SK-N-SH treated with all-trans-retinoic acid at 6 μM for 48 hours (cell line): Measurements from ENCODE around the gene TNFAIP8.

Experiments used
- ARNTL ChIP-seq: fragments of 450-650 bp; formaldehyde crosslinking; IDR thresholded peaks from 2 replicates; pipeline ENCODE4 v1.5.0; 2020; ENCODE audit warnings: low read depth, mild to moderate bottlenecking, moderate library complexity, borderline replicate concordance
- RARB ChIP-seq: fragments of 250-450 bp; sonication (Bioruptor Pico); IDR thresholded peaks from 2 replicates; pipeline ENCODE4 v1.8.0; 2021; ENCODE audit warnings: mild to moderate bottlenecking, moderate library complexity
- TOX ChIP-seq: fragments of 250-450 bp; sonication (Bioruptor Pico); IDR thresholded peaks from 2 replicates; pipeline ENCODE4 v1.8.0; 2021; ENCODE audit warnings: mild to moderate bottlenecking, moderate library complexity, borderline replicate concordance
- ZC3H10 ChIP-seq: fragments of 250-450 bp; sonication (Bioruptor Pico); IDR thresholded peaks from 2 replicates; pipeline ENCODE4 v1.5.1; 2021; ENCODE audit warnings: mild to moderate bottlenecking, moderate library complexity
- ZNF565 ChIP-seq: fragments of 450-650 bp; formaldehyde crosslinking; conservative IDR thresholded peaks from 2 replicates; pipeline ENCODE4 v1.5.0; 2020; ENCODE audit warnings: low read depth, mild to moderate bottlenecking, moderate library complexity
- ZNF8 ChIP-seq: fragments of 450-650 bp; formaldehyde crosslinking; IDR thresholded peaks from 2 replicates; pipeline ENCODE4 v1.5.0; 2020; ENCODE audit warnings: mild to moderate bottlenecking, moderate library complexity
- TF ChIP-seq, protein P1 (sequence below): fragments of 250-450 bp; sonication (Bioruptor Pico); IDR thresholded peaks from 2 replicates; pipeline ENCODE4 v1.8.0; 2020; ENCODE audit warnings: mild to moderate bottlenecking, moderate library complexity, borderline replicate concordance

DNA sequence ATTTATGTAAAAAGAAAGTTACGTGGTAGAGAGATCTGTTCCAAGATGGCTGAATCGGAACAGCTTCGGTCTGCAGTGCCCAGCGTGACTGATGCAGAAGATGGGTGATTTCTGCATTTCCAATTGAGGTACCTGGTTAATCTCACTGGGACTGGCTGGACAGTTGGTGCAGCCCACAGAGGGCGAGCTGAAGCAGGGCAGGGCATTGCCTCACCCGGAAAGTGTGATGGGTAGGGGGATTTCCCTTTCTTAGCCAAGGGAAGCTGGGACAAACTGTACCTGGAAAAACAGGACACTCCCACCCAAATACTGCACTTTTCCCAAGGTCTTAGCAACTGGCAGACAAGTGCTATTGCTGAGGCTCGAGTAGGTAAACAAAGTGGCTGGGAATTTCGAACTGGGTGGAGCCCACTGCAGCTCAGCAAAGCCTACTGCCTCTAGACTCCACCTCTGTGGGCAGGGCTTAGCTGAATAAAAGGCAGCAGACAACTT is 83.4 kb downstream of the TNFAIP8 start:
- TF ChIP-seq ZNF565, result no peak
- TF ChIP-seq TOX (CRISPR knock-in tag), result no peak
- TF ChIP-seq, protein P1, sequence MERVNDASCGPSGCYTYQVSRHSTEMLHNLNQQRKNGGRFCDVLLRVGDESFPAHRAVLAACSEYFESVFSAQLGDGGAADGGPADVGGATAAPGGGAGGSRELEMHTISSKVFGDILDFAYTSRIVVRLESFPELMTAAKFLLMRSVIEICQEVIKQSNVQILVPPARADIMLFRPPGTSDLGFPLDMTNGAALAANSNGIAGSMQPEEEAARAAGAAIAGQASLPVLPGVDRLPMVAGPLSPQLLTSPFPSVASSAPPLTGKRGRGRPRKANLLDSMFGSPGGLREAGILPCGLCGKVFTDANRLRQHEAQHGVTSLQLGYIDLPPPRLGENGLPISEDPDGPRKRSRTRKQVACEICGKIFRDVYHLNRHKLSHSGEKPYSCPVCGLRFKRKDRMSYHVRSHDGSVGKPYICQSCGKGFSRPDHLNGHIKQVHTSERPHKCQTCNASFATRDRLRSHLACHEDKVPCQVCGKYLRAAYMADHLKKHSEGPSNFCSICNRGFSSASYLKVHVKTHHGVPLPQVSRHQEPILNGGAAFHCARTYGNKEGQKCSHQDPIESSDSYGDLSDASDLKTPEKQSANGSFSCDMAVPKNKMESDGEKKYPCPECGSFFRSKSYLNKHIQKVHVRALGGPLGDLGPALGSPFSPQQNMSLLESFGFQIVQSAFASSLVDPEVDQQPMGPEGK (CRISPR knock-in tag), result no peak
- TF ChIP-seq ZNF8 (CRISPR knock-in tag), result no peak
- no peak for TF ChIP-seq ARNTL (CRISPR knock-in tag)
- TF ChIP-seq ZC3H10 (CRISPR knock-in tag), result no peak
- TF ChIP-seq RARB (CRISPR knock-in tag), result no peak
